ENCODE data around the gene TTYH3.

DNA sequence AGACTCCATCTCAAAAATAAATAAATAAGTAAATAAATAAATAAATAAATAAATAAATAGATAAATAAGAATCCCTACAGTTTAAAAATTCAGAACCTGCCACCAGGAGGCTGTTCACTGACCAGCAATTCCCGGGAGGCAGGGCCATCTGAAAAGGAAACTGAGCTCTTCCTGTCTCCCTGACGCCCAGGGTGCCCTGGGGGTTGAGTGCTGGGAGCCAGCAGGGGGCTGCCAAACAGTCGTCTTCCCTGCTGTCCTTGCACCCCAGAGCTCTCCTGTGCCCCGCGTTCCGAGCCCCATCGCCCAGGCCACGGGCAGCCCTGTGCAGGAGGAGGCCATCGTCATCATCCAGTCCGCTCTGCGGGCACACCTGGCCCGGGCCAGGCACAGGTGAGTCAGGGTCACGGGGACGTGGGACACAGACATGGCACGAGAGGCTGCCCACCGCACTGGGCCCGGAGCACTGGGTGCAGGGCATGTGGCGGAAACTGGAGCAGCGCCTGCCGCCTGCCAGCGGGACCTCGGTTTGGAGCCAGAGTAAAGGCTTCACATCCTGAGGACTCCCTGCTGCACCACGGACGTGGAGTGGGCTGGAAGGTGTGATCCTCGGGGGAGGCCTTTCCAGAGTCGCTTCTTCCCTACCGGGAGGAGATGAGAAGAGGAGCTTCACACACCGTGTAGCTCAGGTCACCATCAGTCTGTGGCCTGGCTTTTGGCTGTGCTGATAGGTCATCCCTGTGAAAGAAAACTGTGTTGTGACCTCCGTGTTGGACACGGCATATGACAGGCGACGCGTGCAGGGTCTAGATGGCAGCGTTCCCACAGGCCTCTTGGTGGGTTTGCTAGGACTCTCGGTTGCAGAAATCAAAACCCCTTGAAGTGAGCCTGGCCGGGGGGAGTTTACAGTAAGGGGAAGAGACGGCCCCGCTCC lies 25.9 kb upstream of the TTYH3 start:
- TF ChIP-seq, protein P1, sequence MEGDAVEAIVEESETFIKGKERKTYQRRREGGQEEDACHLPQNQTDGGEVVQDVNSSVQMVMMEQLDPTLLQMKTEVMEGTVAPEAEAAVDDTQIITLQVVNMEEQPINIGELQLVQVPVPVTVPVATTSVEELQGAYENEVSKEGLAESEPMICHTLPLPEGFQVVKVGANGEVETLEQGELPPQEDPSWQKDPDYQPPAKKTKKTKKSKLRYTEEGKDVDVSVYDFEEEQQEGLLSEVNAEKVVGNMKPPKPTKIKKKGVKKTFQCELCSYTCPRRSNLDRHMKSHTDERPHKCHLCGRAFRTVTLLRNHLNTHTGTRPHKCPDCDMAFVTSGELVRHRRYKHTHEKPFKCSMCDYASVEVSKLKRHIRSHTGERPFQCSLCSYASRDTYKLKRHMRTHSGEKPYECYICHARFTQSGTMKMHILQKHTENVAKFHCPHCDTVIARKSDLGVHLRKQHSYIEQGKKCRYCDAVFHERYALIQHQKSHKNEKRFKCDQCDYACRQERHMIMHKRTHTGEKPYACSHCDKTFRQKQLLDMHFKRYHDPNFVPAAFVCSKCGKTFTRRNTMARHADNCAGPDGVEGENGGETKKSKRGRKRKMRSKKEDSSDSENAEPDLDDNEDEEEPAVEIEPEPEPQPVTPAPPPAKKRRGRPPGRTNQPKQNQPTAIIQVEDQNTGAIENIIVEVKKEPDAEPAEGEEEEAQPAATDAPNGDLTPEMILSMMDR (IDR thresholded peaks at IDR 0.05 in 8 of 11, conservative IDR thresholded peaks at IDR 0.05 in 3 of 11) = no peak
- TF ChIP-seq POLR2AphosphoS5 (IDR thresholded peaks at IDR 0.05) = peak in 1 of 3 donors; percentile 23

Measured in spleen (tissue), 7 donors.